GM21447 (cell line): ENCODE measurements around the gene MDGA2.

Experiments
- ATAC-seq: cut with Tn5 transposase; IDR thresholded peaks from one replicate; pipeline ENCODE4 v1.9.1; 2021; ENCODE audit not compliant: unreplicated experiment

Gene MDGA2

DNA sequence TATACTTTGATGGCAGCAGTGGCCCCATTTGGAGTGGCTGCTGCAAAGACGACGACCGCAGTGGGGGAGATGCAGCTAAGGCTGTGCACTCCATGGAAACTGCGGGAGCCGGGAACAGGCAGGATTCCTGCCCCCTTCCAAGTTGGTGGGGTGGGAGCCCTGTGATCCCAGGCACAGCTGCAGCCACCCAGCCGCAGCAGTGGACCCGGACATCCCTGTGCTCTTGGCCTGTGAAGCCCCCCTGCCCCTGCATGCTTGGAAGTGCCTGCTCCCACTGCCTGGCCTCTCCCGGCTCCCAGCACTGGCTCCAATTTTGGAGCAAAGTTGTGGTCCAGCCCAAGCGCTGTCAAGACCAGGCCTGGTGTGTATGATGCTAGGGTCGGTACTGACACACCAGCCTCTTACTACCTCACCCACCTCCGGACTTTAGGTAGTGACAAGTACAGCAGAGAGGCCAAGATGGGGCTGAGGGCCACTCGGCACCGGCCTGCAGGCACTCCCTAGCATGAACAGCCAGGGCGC lies 521.1 kb downstream of the MDGA2 start:
- no peak for ATAC-seq

DNA sequence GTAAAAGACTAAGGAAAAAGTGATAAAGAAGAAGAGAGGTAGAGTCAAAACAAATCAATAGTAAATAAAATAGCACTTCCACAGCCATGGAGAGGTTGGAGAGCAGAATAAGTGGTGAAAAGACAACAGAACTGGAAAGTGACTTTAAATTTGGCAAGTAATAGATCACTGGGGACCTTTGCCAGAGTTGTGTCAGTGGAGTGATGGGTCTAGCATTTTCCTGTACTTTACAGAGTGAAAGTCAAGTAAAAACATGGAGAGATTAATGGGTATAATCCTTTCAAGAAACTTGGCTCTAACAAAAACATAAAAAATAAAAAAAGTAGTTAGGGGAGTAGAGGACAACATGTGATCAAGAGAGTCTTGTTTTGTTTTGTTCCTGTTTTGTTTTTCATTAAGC lies 521.7 kb downstream of the MDGA2 start:
- no peak for ATAC-seq

GRCh38 chr14:47150267-47150666 lies 525.1 kb downstream of the MDGA2 start:
- no peak for ATAC-seq

- ATAC-seq = no peak
Measured at GRCh38 chr14:47149326-47149725, 526.1 kb downstream of the MDGA2 start.

DNA sequence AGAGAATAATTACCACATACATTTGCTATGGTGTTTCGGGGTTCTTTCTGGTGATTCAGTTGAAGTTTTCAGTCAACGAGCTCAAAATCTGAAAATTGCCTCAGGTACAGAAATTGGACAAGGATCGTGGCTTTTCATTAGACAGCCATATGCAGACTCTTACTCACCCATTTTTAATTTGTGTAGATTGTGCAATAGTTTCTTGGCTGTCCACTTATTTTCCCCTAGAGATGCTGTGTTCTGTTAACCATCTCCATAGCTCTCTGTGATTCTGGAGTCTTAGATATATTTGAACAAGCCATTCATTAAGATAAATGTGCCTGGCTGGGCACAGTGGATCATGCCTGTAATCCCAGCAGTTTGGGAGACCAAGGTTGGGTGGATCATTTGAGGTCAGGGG lies 526.7 kb downstream of the MDGA2 start:
- no peak for ATAC-seq

GRCh38 chr14:47120645-47121044 lies 554.8 kb downstream of the MDGA2 start:
- ATAC-seq = no peak

GRCh38 chr14:47103771-47104170 lies 571.6 kb downstream of the MDGA2 start:
- ATAC-seq = no peak

DNA sequence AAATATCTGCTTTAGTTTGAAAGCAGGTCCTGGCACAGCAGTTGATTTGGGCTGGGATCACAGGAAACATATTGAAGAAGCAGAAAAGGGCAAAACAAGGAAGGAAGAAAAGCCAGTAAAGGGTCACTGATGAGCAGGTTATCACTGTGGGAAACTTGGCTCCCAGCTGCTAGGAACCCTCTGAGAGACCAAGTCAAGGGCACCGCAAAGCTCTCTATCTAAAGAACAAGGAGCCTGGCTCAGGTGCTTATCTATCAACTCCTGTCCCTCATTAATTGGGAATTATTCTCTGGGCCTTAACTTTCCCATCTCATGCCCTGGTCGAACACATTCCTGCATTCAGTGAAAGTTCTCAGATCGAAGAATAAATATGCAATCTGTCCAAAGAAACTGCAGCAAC lies 572.9 kb downstream of the MDGA2 start:
- ATAC-seq = no peak

DNA sequence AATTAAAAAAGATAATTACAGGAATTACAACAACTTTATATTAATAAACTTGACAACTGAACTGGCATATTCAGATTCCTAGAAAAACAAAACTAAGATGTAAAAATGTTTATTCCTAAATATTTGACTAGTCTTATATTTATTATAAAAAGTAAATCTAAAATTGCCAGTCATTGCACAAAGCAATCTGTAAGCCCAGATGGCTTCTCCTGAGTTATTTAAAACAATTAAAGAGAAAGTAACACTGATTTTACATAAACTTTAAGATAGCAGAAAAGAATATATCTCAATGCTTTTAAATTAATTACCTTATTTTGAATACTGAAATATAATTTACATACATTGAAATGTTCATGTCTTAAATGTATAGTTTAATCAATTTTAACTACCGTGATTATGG lies 589.7 kb downstream of the MDGA2 start:
- no peak for ATAC-seq

- ATAC-seq = no peak
Measured at GRCh38 chr14:47065326-47065725, 610.1 kb downstream of the MDGA2 start.

DNA sequence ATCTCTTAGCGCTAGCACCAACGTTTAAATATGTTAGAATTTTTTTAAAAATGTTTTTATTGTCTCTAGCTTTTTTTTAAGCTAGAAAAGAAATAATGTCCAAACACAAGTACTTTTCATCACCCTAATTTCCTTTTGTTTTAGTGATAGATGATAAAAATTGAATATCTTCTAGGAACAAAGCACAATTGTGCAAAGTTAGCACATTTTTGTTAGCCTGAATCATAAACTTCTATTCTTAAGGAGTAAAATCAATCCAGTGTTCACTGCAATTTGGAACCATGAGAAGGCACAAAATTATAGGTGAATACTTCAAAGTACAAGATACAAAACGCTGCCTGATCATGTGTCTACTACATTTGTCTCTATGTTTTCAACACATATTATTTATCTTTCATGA lies 615.4 kb downstream of the MDGA2 start:
- ATAC-seq = no peak

DNA sequence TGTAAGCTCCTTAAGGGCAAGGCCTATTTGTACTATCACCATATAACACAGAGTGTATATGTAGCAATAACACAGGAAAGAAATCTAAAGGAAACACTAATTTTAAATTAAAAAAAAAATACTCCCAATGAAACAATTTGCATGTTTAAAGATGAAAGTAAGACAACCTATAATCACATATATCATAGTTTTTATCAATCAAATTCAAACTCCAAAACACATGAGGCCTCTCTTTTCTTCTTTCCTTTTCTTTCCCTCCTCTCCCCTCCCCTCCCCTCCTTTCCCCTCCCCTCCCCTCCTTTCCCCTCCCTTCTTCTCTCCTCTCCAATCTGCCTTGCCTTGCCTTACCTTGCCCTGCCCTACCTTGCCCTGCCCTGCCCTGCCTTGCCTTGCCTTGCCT lies 618.0 kb downstream of the MDGA2 start:
- no peak for ATAC-seq

- no peak for ATAC-seq
Measured at GRCh38 chr14:47044841-47045240, 630.6 kb downstream of the MDGA2 start.

DNA sequence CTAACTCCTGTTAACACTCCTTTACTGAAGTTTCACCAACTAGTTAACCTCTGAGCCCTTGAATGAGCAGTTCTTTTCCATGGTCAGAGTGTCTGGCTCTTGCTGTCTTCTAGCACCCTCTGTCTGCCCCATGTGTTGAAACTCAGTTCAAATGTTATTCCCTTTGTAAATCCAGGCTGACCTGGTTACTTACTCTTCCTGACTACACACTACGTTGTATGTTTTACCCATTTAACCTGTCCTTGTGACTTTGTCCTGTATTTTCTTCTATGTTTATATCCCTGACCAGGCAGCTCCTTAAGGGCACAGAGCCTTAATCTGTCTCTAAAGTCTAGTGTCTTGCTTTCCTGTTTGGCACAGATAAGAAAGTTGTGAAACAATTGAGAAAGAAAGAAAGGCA lies 634.9 kb downstream of the MDGA2 start:
- ATAC-seq = no peak

- no peak for ATAC-seq
Measured at GRCh38 chr14:47039336-47039735, 636.1 kb downstream of the MDGA2 start.

GRCh38 chr14:47022721-47023120 lies 652.7 kb downstream of the MDGA2 start:
- no peak for ATAC-seq

DNA sequence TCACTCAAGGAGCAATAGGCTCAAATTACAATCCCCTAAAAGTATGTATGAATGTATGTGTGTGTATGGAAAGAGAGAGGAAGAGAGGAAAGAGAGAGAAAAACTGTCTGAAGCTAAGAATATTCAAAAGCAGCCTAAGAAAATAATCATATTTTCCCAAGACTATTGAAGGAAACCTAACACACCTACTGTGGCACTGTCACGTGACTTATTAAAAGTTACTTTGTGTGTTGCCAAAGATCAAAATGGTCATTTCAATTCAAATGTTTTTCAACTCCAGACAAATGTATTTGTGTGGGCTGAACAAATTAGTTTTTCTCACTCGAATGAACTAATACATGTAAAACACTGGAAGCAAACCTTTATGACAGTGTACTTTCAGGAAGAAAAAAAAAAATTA lies 654.9 kb downstream of the MDGA2 start:
- ATAC-seq = no peak

DNA sequence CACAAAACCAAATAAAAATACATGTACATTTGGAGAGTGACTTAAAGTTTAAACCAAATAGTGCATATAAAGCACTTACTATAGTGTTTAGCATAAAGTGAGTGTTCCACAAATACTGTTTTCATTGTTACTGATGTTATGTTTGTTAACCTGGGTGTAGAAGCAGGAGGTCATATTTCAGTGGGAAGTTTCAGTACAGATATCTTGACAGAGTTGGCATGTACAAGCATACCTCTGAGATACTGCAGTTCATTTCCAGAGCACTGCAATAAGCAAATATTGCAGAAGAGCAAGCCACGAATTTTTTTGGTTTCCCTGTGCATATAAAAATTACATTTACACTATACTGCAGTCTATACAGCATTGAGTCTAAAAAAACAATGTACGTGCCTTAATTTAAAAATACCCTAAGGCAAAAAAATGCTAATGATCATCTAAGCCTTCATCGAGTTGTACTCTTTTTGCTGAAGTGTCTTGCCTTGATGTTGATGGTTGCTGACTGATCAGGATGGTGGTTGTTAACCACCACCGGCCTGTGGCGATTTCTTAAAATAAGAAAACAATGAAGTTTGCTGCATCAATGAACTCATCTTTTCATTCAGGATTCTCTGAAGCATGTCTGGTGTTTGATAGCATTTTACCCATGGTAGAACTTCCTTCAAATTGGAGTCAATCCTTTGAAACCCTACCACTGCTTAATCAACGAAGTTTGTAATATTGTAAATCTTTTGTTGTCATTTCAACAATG lies 662.7 kb downstream of the MDGA2 start:
- ATAC-seq = no peak

GRCh38 chr14:47009615-47010014 lies 665.8 kb downstream of the MDGA2 start:
- ATAC-seq = no peak

DNA sequence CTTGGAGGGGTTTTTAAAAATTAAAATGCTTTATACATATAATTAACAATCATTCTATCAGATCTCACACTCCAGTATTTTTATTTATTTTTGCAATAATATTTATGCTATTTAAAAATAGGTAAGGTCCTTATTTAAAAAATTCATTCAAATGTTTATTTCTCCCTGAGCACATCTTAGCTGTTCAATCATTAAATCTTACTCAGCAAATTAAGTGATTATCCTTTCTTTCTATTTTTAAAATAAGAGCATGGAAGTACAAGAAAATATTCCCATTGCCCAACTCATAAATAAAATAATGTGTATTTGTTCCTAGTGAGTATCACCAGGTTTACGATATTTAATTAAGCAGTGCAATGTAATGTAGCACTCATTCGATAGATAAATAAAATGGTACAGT lies 666.7 kb downstream of the MDGA2 start:
- no peak for ATAC-seq

GRCh38 chr14:46999661-47000060 lies 675.7 kb downstream of the MDGA2 start:
- no peak for ATAC-seq

DNA sequence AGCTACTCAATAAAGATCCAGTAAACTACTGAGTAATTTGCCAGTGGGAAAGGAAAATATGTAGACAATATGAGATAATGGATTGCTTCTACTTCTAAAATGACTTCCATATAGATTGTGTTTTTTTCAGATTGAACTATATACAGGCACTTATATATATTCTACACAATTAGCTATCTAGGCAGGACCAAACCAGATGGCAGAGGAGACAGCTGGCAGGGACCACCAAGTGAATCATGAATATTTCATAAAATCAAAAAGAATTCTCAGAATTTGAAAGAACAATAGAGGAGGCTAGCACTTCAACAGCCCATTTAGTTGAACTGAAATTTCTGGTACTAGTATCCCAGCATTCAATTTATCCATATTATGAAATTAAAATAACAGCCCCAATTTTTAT lies 685.8 kb downstream of the MDGA2 start:
- ATAC-seq = no peak

DNA sequence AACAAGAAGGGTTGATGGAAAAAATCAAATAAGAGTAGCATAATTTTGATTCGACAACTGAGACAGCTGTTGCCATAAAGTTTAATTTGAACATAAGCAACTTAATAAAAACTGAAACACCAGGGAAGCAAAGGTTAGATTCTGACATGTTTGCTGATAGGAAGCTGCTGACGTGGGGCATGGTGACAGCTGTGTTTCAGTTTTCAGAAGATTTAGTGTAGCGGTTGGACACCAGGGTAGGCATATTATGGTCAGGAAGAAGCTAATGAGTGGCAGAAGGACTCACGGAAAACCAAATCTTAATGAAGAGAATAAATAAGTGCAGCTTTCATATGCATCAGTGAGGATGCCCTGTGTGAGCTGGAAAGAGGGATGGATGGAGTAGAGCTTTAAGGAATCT lies 687.1 kb downstream of the MDGA2 start:
- no peak for ATAC-seq
